ENCODE results near the gene GALNTL6. TPM values are rescaled to one million over a fixed set of nuclear protein-coding genes. Genes with fewer than 3 reads are reported as not detected.

Gene GALNTL6
- total RNA-seq, 1 donor from 2014 or later, result 0.61 TPM

GRCh38 chr4:172109466-172109865, 296.3 kb downstream of the GALNTL6 start:
- Histone ChIP-seq H3K79me2 (ENCODE audit: insufficient read depth, low read length) (no peaks in the 10 kb centered on the region), H3K4me2 (ENCODE audit: low read length) (no peak overlapping the region), H4K20me1 (ENCODE audit: insufficient read depth, low read length) (no peaks in the 10 kb centered on the region), H3K36me3 (ENCODE audit: insufficient read depth, low read length) (no peaks in the 10 kb centered on the region), H3K9me3 (ENCODE audit: insufficient read depth, low read depth, low read length) (no peaks in the 10 kb centered on the region), H3K27ac (ENCODE audit: low read depth, low read length) (no peak overlapping the region), H3K4me1 (ENCODE audit: insufficient read depth, low read length) (no peaks in the 10 kb centered on the region), H3K9ac (ENCODE audit: low read length) (no peak overlapping the region), H3K4me3 (ENCODE audit: insufficient read depth, low read depth, low read length) (no peak overlapping the region), H3K27me3 (ENCODE audit: insufficient read depth, low read length) (no peaks in the 10 kb centered on the region), H2AFZ (ENCODE audit: low read depth, low read length) (no peak overlapping the region)
- DNase-seq (ENCODE audit: low read depth), result no peak
- Mint-ChIP-seq H3K9me3 (ENCODE audit: unreplicated experiment) (no peaks in the 10 kb centered on the region), H3K27me3 (ENCODE audit: low read depth, unreplicated experiment) (no peaks in the 10 kb centered on the region), H3K4me1 (ENCODE audit: low read depth, unreplicated experiment) (no peaks in the 10 kb centered on the region), H3K36me3 (ENCODE audit: low read depth, unreplicated experiment) (no peaks in the 10 kb centered on the region), H3K4me3 (ENCODE audit: unreplicated experiment) (no peak overlapping the region), H3K27ac (ENCODE audit: unreplicated experiment) (no peak overlapping the region)
- FAIRE-seq, result no peak
- TF ChIP-seq CTCF (IDR thresholded peaks at IDR 0.05; ENCODE audit: insufficient read depth, low read depth, low read length), result no peak
- TF ChIP-seq EZH2 (IDR thresholded peaks at IDR 0.05; ENCODE audit: insufficient read depth, low read length), result no peak

- no peak overlapping the region for H3K27ac Mint-ChIP-seq (ENCODE audit: unreplicated experiment)
- no peak for FAIRE-seq
- no peaks in the 10 kb centered on the region for H3K4me1 ChIP-seq (ENCODE audit: insufficient read depth, low read length)
- no peak overlapping the region for H3K4me3 ChIP-seq (ENCODE audit: insufficient read depth, low read depth, low read length)
- no peaks in the 10 kb centered on the region for H3K79me2 ChIP-seq (ENCODE audit: insufficient read depth, low read length)
- H3K27ac ChIP-seq (ENCODE audit: low read depth, low read length), result no peak overlapping the region
- no peaks in the 10 kb centered on the region for H3K9me3 ChIP-seq (ENCODE audit: insufficient read depth, low read depth, low read length)
- no peaks in the 10 kb centered on the region for H4K20me1 ChIP-seq (ENCODE audit: insufficient read depth, low read length)
- TF ChIP-seq EZH2 (IDR thresholded peaks at IDR 0.05; ENCODE audit: insufficient read depth, low read length) (no peak), CTCF (IDR thresholded peaks at IDR 0.05; ENCODE audit: insufficient read depth, low read depth, low read length) (no peak)
- no peaks in the 10 kb centered on the region for H3K36me3 ChIP-seq (ENCODE audit: insufficient read depth, low read length)
- H3K36me3 Mint-ChIP-seq (ENCODE audit: low read depth, unreplicated experiment), result no peaks in the 10 kb centered on the region
- no peak overlapping the region for H3K4me3 Mint-ChIP-seq (ENCODE audit: unreplicated experiment)
- no peaks in the 10 kb centered on the region for H3K27me3 ChIP-seq (ENCODE audit: insufficient read depth, low read length)
- no peaks in the 10 kb centered on the region for H3K9me3 Mint-ChIP-seq (ENCODE audit: unreplicated experiment)
- no peak overlapping the region for H3K4me2 ChIP-seq (ENCODE audit: low read length)
- H3K9ac ChIP-seq (ENCODE audit: low read length), result no peak overlapping the region
- no peaks in the 10 kb centered on the region for H3K4me1 Mint-ChIP-seq (ENCODE audit: low read depth, unreplicated experiment)
- DNase-seq (ENCODE audit: low read depth), result no peak
- no peak overlapping the region for H2AFZ ChIP-seq (ENCODE audit: low read depth, low read length)
- no peaks in the 10 kb centered on the region for H3K27me3 Mint-ChIP-seq (ENCODE audit: low read depth, unreplicated experiment)
Measured at GRCh38 chr4:172124656-172125308, 311.6 kb downstream of the GALNTL6 start.

- Histone ChIP-seq H3K36me3 (ENCODE audit: insufficient read depth, low read length) (no peaks in the 10 kb centered on the region), H3K9me3 (ENCODE audit: insufficient read depth, low read depth, low read length) (no peaks in the 10 kb centered on the region), H3K79me2 (ENCODE audit: insufficient read depth, low read length) (no peaks in the 10 kb centered on the region), H3K4me3 (ENCODE audit: insufficient read depth, low read depth, low read length) (no peak overlapping the region), H4K20me1 (ENCODE audit: insufficient read depth, low read length) (no peaks in the 10 kb centered on the region), H3K9ac (ENCODE audit: low read length) (no peak overlapping the region), H3K27me3 (ENCODE audit: insufficient read depth, low read length) (no peaks in the 10 kb centered on the region), H3K27ac (ENCODE audit: low read depth, low read length) (no peak overlapping the region), H3K4me2 (ENCODE audit: low read length) (no peak overlapping the region), H2AFZ (ENCODE audit: low read depth, low read length) (no peak overlapping the region), H3K4me1 (ENCODE audit: insufficient read depth, low read length) (no peaks in the 10 kb centered on the region)
- TF ChIP-seq CTCF (IDR thresholded peaks at IDR 0.05; ENCODE audit: insufficient read depth, low read depth, low read length) (no peak), EZH2 (IDR thresholded peaks at IDR 0.05; ENCODE audit: insufficient read depth, low read length) (no peak)
- FAIRE-seq, result no peak
- Mint-ChIP-seq H3K4me3 (ENCODE audit: unreplicated experiment) (no peak overlapping the region), H3K27ac (ENCODE audit: unreplicated experiment) (no peak overlapping the region), H3K27me3 (ENCODE audit: low read depth, unreplicated experiment) (no peaks in the 10 kb centered on the region), H3K9me3 (ENCODE audit: unreplicated experiment) (no peaks in the 10 kb centered on the region), H3K36me3 (ENCODE audit: low read depth, unreplicated experiment) (no peaks in the 10 kb centered on the region), H3K4me1 (ENCODE audit: low read depth, unreplicated experiment) (no peaks in the 10 kb centered on the region)
- DNase-seq (ENCODE audit: low read depth), result no peak
Measured at GRCh38 chr4:172125443-172125842, 312.2 kb downstream of the GALNTL6 start.
